NT2/D1 (cell line): ENCODE data around the gene RPP25L.

Source experiments
- YY1 ChIP-seq: IDR thresholded peaks from 2 replicates; pipeline ENCODE4 v1.6.1; 2011; ENCODE audit not compliant: insufficient read length, insufficient read depth
- ZNF274 ChIP-seq: IDR thresholded peaks from 2 replicates; pipeline ENCODE4 v1.6.1; 2011; ENCODE audit warnings: mild to moderate bottlenecking, low read depth, low read length

DNA sequence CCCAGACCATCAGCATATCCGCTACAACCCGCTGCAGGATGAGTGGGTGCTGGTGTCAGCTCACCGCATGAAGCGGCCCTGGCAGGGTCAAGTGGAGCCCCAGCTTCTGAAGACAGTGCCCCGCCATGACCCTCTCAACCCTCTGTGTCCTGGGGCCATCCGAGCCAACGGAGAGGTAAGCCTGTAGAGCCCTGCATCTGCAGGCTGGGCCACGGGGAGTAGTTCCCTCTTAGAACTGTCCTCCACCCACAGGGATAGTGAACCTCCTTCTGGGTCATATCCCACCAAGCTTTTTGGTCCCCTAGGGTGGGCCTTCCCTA, 35.1 kb upstream of the RPP25L start:
- TF ChIP-seq ZNF274 (no peak), YY1 (no peak)
